Sigmoid colon (tissue), 7 donors: ENCODE measurements around the gene ADCY2. TPM values are rescaled to one million over a fixed set of nuclear protein-coding genes. Genes with fewer than 3 reads are reported as not detected.

ENCODE experiments used
- DNase-seq: peaks from one replicate; pipeline ENCODE4 v3.0.0-alpha.2; 2019
- H3K27ac ChIP-seq, 4 donors: fragments of 200-600 bp; sonication (generic); one replicate each; pipeline ENCODE4 v1.5.1; 2016 to 2019; ENCODE audit warnings: mild to moderate bottlenecking in 1 of 4
- H3K27me3 ChIP-seq, 3 donors: fragments of 200-600 bp; sonication (generic); one replicate each; pipeline ENCODE4 v1.5.1; 2019; ENCODE audit warnings: mild to moderate bottlenecking in 1 of 3
- H3K36me3 ChIP-seq, 4 donors: fragments of 200-600 bp; sonication (generic); one replicate each; pipeline ENCODE4 v1.5.1; 2016 to 2019
- H3K4me1 ChIP-seq, 4 donors: fragments of 200-600 bp; sonication (generic); one replicate each; pipeline ENCODE4 v1.5.1; 2017 to 2019
- H3K4me3 ChIP-seq, 4 donors: fragments of 200-600 bp; sonication (generic); one replicate each; pipeline ENCODE4 v1.5.1; 2017 to 2019; ENCODE audit warnings: mild to moderate bottlenecking in 2 of 4, moderate library complexity in 1 of 4
- H3K9me3 ChIP-seq, 4 donors: fragments of 200-600 bp in 3 of 4; sonication (generic) in 3 of 4; one replicate each; pipeline versions ENCODE4 v1.5.1 to v1.6.1; 2013 to 2019
- CTCF ChIP-seq, 4 experiments: fragments of 450-650 bp in 3 of 4; fragments of 200-600 bp in 1 of 4; IDR thresholded peaks; one replicate each; pipeline ENCODE4 v1.5.1; 2016 to 2019; ENCODE audit warnings: antibody characterized with exemption in 4 of 4, mild to moderate bottlenecking in 3 of 4, moderate library complexity in 2 of 4
- EP300 ChIP-seq, 4 donors: sonication (generic); formaldehyde crosslinking; IDR thresholded peaks; one replicate each; pipeline ENCODE4 v1.6.1; 2017; ENCODE audit warnings: antibody characterized with exemption in 4 of 4
- POLR2A ChIP-seq, 2 donors: fragments of 450-650 bp; IDR thresholded peaks; one replicate each; pipeline ENCODE4 v1.6.1; 2016; ENCODE audit warnings: antibody characterized with exemption in 2 of 2, mild to moderate bottlenecking in 2 of 2, moderate library complexity in 2 of 2
- POLR2AphosphoS5 ChIP-seq, 4 donors: sonication (generic); formaldehyde crosslinking; IDR thresholded peaks; one replicate each; pipeline ENCODE4 v1.6.1; 2017; ENCODE audit warnings: antibody characterized with exemption in 4 of 4
- WGBS, 2 donors: extraction: QIAGEN DNeasy Blood & Tissue Kit; methylation state at CpG; one replicate each; pipeline ENCODE4 v1.1.7; 2013; 5-methylcytosine and 5-hydroxymethylcytosine counted together
- intact Hi-C: fragments of 100-400 bp; cut with DNase I; formaldehyde crosslinking; loops from one replicate; pipeline ENCODE4 v1.15.1; 2023
- polyA plus RNA-seq, 3 donors: library from polyadenylated mRNA; stranded (reverse); fragments of 200-250 nt; gene quantifications; one replicate each; pipeline ENCODE4 v1.2.3, GENCODE V29; 2013
- total RNA-seq, 4 donors: library from RNA; depleted of rRNA; stranded (reverse); fragments of >200 nt; gene quantifications; one replicate each; pipeline ENCODE4 v1.1.0, GENCODE V29; 2016
- donor health status: healthy with polysubstance abuse.
- donor health status: Bipolar disorder and iron deficiency.
- donor health status: healthy.

Gene ADCY2
- total and polyA plus RNA-seq, 7 donors = 0.69 to 9.5 (median 4.4) TPM

DNA sequence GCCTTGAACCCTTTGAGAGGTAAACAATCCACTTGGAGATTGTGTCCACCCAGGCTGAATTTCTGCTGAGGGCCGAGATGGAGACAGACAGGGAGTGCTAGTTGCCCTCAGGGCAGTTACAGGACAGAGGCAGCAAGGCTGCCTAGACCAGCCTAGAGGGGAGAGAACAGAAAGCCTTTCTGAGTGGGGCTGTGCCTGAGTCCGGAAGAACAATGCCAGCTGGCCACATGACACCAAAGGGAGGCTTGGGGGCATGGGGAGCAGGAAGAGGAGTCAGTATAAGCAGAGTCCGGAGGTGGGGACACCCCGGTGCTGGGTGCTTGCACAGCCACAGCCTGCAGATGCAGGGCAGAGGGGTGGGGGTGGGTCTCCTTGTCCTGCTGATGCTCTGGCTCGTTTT is 309.3 kb downstream of the ADCY2 start:
- H3K36me3 ChIP-seq = no peaks in the 10 kb centered on the region
- H3K27ac ChIP-seq = no peak overlapping the region
- 48 to 57% methylated on average over 5 of the region's 5 CpGs for WGBS, 2 donors
- no peaks in the 10 kb centered on the region for H3K4me1 ChIP-seq
- intact Hi-C loops = no loop called here
- no peak overlapping the region for H3K4me3 ChIP-seq
- H3K9me3 ChIP-seq = no peaks in the 10 kb centered on the region
- no peak for TF ChIP-seq EP300 (IDR thresholded peaks at IDR 0.05)
- DNase-seq = no peak
- H3K27me3 ChIP-seq = no peaks in the 10 kb centered on the region

DNA sequence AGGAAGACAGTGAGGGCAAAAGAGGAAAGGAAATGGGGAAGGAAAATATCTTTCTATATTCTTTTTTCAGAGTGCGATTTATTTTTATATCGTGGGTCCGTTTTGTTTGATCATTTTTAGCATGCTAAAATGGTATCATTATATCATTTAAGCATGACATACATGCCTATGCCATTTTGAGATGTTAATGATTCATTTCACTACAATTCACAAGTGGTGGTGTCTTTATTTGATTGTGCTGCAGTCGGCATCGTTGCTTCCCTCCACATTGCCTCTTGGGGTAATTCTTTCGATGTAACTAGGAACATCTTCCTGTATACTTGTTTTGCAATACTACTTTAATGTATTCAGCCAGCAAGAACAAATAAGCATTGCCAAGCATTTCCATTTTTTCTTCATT is 309.8 kb downstream of the ADCY2 start:
- Histone ChIP-seq H3K9me3 (no peaks in the 10 kb centered on the region), H3K4me1 (no peaks in the 10 kb centered on the region), H3K27ac (no peak overlapping the region), H3K36me3 (no peaks in the 10 kb centered on the region), H3K4me3 (no peak overlapping the region), H3K27me3 (no peaks in the 10 kb centered on the region)
- TF ChIP-seq POLR2AphosphoS5 (IDR thresholded peaks at IDR 0.05) (no peak), CTCF (IDR thresholded peaks at IDR 0.05) (no peak), POLR2A (IDR thresholded peaks at IDR 0.05) (no peak), EP300 (IDR thresholded peaks at IDR 0.05) (no peak)
- WGBS, 2 donors = 92 to 94% methylated on average over 6 of the region's 6 CpGs
- intact Hi-C loops = no loop called here
- DNase-seq = no peak

GRCh38 chr5:7706256-7706655 is 310.3 kb downstream of the ADCY2 start:
- no peaks in the 10 kb centered on the region for H3K27me3 ChIP-seq
- H3K4me3 ChIP-seq = no peak overlapping the region
- no peaks in the 10 kb centered on the region for H3K9me3 ChIP-seq
- no peaks in the 10 kb centered on the region for H3K36me3 ChIP-seq
- TF ChIP-seq EP300 (IDR thresholded peaks at IDR 0.05) = no peak
- no peak for TF ChIP-seq CTCF (IDR thresholded peaks at IDR 0.05)
- no peak for TF ChIP-seq POLR2A (IDR thresholded peaks at IDR 0.05)
- no peak for TF ChIP-seq POLR2AphosphoS5 (IDR thresholded peaks at IDR 0.05)
- no peaks in the 10 kb centered on the region for H3K4me1 ChIP-seq
- WGBS, 2 donors = 41 to 68% methylated on average over 4 of the region's 4 CpGs
- DNase-seq = no peak
- H3K27ac ChIP-seq = no peak overlapping the region
- intact Hi-C loops = no loop called here

GRCh38 chr5:7714119-7714518 is 318.2 kb downstream of the ADCY2 start:
- DNase-seq = no peak
- intact Hi-C loops = no loop called here
- WGBS, 2 donors = 69% methylated on average over 6 of the region's 6 CpGs
- no peaks in the 10 kb centered on the region for H3K27me3 ChIP-seq
- no peaks in the 10 kb centered on the region for H3K9me3 ChIP-seq
- no peak overlapping the region for H3K27ac ChIP-seq
- no peaks in the 10 kb centered on the region for H3K36me3 ChIP-seq
- TF ChIP-seq POLR2A (IDR thresholded peaks at IDR 0.05) = no peak
- TF ChIP-seq CTCF (IDR thresholded peaks at IDR 0.05) = no peak
- TF ChIP-seq EP300 (IDR thresholded peaks at IDR 0.05) = no peak
- TF ChIP-seq POLR2AphosphoS5 (IDR thresholded peaks at IDR 0.05) = no peak
- H3K4me1 ChIP-seq = no peaks in the 10 kb centered on the region
- H3K4me3 ChIP-seq = no peak overlapping the region

GRCh38 chr5:7714697-7715096 is 318.8 kb downstream of the ADCY2 start:
- TF ChIP-seq CTCF (IDR thresholded peaks at IDR 0.05) (no peak), POLR2A (IDR thresholded peaks at IDR 0.05) (no peak), POLR2AphosphoS5 (IDR thresholded peaks at IDR 0.05) (no peak), EP300 (IDR thresholded peaks at IDR 0.05) (no peak)
- no peak overlapping the region for H3K4me3 ChIP-seq
- intact Hi-C loops = no loop called here
- H3K27me3 ChIP-seq = no peaks in the 10 kb centered on the region
- H3K9me3 ChIP-seq = no peaks in the 10 kb centered on the region
- no peak overlapping the region for H3K27ac ChIP-seq
- H3K4me1 ChIP-seq = no peaks in the 10 kb centered on the region
- DNase-seq = no peak
- no peaks in the 10 kb centered on the region for H3K36me3 ChIP-seq
